ENCODE results near the gene GEMIN5.

The GEMIN5 gene

DNA sequence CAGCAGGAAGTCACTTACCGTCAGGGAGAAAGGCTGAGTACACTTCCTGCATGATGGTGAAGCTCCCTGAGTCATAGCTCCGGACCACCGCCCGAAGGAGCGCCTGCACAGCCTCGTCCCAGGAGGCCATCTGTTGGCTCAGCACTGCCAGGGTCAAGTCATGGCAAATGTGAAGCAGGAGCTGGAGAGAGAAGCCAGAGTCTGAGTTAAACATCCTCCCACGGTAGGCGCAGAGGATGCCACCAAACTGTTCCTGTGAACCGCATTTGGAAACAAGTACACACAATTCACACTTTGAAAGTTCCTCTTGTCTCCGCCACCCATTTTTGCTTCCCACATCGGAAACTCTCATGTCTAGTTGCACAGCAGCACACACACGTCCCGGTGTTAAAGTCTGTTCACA is 45.6 kb downstream of the GEMIN5 start:
- no peak for DNase-seq (ENCODE audit: low spot score)

DNA sequence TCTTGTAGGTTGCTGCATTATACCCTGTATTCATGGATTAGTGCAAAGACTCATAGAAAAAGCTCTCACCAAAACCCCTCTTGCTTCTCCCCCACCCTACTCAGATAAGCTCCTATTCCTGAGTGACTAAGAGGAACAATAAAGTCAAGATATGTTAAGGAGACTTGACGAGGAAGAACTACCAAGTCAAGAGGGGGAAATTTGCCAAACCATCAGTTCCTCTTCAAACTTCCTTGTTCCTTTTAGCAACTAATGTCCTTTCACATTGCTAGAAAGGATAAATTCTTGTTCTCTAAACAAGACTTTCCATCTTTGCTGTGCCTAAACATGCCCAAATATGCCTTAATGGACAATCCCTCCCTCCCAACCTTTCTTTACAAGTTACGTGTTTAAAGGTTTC is 52.6 kb downstream of the GEMIN5 start:
- DNase-seq (ENCODE audit: low spot score), result no peak

DNA sequence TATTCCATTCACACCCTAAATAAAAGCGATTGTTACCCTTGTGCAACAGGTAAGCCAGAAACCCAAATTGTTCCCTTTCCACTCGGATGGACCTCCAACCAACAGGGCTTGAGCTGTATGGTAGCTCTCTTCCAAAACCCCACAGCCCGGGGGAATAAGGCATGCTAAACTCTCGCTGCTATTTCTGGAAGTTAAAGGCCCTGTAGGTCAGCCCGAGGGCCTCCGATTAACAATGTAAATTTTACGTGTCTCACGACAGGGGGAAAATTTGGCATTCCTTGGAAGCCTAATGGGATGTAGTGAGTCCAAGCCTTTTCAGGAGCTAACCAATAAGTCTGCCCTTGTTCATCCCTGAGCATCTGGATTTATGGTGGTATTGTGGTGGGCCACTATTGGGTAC is 53.6 kb downstream of the GEMIN5 start:
- DNase-seq (ENCODE audit: low spot score), result no peak

DNA sequence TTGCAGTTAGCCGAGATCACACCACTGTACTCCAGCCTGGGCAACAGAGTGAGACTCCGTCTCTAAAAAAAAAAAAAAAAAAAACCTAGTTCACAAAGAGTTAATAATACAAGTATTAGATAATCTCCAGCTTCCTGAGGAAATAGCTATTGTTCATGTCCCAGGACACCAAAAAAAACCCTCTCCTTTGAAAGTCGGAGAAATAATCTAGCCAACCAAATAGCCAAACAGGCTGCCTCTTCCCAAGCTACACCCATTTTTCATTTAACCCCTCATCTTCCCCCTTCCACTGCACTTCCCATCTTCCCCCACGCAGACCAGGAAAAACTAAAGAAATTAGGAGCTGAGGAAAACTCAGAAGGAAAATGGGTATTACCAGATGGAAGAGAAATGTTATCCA is 56.0 kb downstream of the GEMIN5 start:
- no peak for DNase-seq (ENCODE audit: low spot score)

DNA sequence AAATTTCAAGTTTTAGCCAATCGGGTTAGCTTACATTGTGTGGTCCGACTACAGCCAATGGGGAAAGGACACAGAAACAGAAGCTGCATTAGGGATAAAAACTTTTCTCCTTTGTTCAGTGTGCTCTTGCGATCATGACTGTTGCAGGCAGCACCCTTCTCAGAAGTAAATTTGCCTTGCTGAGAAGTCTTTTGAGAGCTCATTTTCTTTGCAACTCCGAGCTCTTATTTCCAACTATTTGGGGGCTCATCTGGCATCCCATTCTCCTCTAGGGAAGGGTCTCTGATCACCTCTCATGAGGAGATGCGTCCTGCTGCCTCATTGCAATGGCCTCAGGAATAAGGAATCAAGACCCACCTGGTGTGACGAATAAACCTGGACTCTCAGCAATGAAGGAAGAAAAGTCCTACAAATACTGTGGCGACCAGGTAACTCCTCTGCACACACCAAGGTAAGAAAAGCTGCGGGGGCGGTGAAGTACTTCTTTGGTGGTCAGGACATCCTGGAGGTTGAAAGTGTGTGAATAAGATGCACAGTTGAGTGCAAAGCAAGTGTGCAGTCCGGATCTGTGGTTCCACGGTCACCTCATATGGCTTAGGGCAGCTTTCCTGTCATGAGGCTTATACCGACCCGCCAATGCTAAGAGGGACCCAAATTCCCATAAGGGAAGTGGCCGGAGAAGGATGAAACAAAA is 59.2 kb downstream of the GEMIN5 start:
- DNase-seq (ENCODE audit: low spot score), result no peak

DNA sequence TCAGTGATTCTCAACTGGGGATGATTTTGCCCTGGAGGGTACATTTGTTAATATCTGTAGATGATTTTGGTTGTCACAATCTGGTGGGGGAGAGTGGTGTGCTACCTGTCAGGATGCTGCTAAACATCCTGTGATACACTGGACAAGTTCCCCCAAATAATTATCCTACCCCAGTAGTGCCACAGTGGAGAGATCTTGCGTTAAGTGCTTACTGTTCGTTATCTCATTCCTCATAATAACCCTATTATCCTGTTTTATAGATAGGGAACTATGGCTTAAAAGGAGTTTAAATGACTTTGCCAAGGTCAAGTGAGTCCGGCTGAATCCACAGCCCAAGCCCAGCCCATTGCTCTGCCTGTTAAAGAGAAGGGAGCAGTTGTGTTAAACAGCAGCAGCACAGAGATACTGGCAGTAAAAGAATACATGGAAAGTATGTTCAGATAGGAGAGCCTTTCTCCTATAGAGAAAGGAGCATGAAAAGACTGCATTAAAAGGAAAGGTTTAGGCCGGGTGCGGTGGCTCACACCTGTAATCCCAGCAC is 64.2 kb downstream of the GEMIN5 start:
- DNase-seq (ENCODE audit: low spot score), result no peak

DNA sequence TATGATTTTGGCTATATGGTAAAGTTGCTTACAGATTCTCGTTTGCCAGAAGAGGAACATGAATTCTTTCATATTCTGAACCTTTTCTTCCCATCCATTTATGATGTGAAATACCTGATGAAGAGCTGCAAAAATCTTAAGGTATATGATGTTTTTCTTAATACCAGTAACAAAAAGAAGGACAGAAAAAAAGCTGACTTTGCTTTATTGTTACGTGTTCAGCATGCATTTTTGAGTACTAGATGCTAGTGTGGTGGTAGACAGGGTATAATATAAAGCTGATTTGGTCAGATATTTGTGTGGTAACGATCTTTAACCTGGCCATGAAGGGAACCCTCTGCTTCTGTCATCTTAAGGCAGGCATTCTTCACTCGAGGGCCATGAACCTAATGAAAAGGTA is 66.3 kb downstream of the GEMIN5 start:
- no peak for DNase-seq (ENCODE audit: low spot score)

DNA sequence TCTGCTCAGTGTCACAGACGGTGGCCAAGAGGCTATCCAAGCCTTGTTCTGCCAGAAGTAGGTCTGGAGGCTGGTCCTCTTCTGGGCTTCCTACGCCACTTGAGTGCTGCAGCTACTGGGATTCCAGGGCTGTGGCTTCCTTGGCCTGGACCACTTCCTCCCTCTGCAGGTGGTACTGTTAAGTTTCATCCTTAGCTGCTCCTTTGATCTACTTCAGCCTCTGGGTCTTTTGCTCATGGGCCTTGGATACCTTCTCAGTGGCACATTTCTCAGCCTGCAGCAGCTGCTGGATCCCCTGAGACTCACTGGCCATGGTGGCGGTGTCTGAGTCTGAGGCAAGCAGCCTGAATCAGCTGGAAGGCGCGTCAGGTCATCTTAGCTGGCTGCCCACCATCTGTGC is 69.3 kb downstream of the GEMIN5 start:
- DNase-seq (ENCODE audit: low spot score), result peak; percentile 48

DNA sequence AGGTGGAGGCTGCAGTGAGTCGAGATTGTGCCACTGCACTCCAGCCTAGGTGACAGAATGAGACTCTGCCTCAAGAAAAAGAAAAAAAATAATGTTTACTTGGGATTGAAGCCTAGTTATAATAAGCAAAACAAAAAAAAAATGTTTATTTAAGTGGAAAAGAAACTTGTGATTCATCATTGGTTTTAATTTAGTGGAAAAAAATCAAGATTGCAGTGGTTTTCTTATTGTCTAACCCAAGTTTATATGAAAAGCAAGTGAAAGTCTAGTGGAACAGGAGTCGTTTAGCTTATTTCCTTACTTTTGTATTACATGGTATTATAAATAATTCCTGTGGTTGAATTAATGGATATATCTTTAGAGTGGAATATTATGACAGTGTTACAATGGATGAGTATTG is 71.2 kb downstream of the GEMIN5 start:
- no peak for DNase-seq (ENCODE audit: low spot score)

DNA sequence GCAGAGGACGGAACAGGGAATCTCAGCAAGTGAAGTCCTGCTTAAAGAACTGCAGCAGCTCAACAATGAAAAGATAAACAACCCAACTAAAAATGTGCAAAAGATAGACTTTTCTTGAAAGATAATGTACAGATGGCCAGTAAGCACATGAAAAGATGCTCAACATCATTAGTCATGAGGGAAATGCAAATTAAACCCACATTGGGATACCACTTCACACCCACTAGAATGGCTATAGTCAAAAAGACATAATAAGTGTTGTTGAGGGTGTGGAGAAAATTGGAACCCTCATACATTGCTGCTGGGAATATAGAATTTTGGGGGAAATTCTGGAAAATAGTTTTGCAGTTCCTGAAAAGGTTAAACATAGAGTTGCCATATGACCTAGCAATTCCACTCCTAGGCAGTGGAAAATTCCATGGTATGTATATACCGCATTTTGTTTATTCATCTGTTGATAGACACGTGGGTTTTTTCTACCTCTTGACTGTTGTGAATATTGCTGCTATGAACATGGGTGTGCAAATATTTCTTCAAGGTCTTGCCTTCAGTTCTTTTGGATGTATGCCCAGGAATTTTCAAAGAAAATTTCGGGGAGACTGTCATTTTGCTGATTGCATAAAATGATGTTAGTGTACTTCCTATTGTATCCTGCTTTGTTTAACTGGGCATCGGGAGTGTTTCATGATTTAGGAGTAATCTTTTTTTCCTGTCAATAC is 72.4 kb downstream of the GEMIN5 start:
- DNase-seq (ENCODE audit: low spot score), result no peak

DNA sequence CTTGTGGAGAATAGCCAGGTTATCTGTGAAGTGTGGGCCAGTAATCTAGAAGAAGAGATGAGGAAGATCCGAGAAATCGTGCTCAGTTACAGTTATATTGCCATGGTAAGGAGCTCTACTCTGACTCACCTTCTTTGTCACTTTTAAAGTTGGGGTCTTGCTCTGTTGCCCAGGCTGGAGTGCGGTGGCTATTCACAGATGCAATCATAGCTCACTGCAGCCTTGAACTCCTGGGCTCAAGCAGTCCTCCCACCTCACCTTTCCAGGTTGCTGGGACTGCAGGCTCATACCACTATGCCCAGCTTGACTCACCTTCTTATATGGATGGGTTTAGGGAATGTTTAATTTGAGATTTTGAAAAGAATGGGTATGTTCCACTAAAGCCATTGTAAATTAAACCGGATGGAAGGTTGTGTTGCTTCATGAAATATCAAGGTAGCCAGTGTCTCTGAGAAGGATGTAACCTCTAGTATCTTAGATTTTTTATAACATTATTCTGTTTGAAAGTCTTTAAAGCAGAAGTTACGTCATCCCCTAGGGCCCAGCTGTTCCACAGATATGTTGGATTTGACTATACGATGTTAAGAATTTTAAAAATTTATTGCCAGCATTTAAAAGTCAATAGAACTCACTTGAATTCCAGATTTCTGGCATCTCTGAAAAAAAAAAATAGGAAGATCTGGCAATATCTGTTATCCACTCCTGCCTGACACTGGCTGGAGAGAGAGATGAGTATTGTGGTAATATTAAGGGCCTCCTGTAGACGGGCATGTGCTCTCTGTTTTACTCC is 74.5 kb downstream of the GEMIN5 start:
- DNase-seq (ENCODE audit: low spot score), result no peak

DNA sequence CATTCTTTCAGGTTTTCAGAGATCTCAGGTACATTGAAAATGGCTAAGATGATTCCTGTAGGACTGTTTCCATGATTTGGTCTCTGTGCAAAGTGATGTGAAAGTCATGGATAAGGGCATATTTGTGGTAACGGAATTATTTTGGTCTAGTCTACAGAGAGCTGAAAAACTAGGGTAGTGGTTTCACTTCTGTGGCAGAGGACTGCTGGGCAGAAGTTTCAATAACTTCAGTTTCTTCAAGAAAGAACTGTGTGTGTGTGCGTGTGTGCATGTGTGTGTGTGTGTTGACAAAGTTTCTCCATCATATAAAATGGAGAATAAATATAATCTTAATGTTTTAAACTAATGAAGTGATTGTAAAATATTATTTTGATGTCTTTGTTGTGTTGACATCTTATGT is 75.2 kb downstream of the GEMIN5 start:
- no peak for DNase-seq (ENCODE audit: low spot score)

DNA sequence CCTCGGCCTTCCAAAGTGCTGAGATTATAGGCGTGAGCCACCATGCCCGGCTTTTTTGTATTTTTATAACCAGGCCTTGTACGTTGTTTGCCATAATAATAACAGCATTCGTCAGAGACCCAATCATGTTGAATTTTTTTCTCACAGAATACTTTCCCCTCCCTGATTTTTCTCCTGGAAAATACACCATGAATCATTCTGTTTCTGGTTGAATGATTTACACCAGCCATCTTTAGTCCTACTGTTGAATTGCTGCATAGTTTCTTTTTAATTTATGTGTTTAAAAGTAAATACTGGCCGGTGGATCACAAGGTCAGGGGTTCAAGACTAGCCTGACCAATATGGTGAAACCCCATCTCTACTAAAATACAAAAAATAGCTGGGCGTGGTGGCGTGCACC is 76.1 kb downstream of the GEMIN5 start:
- no peak for DNase-seq (ENCODE audit: low spot score)

DNA sequence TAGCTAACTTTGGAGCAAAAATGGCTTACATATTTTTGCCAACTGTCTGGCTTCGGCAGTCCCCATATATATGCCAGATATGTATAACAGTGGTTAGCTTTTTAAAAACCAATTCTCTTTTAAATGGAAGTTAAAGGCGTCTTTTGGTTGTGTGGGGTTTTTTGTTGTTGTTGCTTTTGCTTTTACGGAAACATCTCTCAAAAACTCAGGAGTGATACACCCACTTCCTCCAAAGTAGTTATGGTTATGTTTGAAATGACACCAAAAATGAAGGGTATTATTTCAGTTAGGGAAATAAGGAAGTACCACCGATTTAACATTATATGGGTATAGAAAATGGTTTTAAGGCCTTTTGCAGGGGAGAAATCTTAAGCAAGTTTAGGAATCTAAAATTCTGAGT is 77.2 kb downstream of the GEMIN5 start:
- DNase-seq (ENCODE audit: low spot score), result no peak

DNA sequence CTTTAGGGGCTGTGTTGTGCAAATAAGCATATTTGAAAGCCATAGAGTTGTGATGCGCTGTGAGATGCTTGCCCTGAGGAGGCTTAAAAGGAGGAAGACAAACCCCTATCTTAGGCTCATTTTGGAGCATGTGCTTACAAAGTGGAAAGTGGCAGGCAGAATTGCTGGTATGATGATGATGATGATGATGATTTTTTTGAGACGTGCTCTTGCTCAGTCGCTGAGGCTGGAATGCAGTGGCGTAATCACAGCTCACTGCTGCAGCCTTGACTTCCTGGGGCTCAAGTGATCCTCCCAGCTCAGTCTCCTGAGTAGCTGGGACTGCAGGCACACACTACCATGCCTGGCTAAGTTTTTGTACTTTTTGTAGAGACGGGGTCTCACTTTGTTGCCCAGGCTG is 77.9 kb downstream of the GEMIN5 start:
- DNase-seq (ENCODE audit: low spot score), result no peak

DNA sequence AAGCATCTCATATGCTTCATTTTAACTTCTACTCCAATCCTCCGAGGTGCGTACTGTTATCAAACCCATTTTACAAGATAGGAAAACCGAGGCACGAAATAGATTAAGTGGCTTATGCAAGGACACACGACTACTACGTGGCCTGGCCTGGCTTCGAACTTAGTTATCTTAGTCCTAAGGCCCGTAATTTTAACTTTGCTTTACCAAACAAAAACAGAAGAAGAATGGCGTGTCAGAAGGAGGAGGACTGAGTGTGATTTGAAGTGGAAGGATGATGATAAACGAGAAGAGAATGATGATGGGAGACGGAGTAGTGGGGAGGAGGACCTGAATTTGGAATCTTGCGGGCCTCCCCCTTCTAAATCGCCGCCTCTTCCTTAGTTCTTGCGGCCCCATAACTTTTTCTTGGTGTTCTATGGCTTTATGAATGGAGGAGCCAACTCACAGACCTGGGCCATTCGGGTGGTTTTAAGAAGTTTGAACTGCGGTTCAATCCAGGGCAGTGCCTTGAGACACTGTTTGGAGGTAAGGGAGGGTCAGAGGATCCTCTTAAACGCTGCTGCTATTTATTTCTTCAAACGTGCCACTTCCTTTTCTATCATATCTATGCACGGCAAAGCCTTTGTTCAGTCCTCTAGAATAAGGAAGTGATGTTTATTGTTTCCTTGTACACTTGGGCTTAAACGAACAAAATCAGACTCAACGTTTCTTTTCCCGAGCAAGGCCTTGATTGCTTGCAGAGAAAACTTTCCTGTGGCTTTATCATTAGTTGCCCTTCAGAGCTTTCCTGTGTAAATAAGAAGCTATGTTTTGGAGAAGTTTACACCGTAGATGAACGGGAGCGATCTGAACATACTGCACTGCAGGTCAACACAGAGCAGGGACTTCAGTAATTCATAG is 78.8 kb downstream of the GEMIN5 start:
- no peak for DNase-seq (ENCODE audit: low spot score)

DNA sequence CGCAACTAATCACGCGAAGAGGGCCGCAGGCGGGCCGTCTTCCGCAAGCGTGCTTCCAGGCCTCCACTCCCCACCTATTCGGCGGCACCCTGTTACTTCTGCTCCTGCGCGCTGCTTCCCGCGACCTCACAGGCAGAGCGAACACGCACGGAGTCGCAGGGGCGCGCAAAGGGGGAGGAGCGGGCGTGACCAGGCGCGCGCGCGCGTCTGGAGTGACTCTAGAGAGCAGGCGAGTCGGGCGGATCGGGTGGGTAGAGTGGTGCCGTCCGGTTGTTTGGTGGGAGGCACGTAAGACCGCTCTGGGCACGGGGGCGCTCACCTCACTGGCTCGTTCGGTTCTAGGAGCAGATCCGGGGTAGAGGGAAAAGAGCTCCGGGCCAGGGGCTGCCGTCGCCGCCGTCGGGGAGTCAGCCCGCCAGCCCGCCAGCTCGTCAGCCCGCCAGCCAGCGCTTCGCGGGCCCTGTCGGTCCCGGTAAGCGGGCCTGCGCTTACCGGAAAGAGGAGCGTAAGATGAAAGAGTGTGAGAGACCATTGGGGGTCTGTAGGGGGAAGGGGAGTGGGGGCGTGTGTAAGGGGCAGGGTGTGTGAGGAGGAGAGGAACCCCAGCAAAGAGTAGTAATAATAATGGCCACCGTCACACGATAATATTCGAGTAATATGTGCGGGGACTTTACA is 79.6 kb downstream of the GEMIN5 start, which contains the start of gene CNOT8:
Gene CNOT8 (plus strand): TSS at position 331 of the 675 bp plus-strand sequence. CDS start 4,652 bp downstream, outside the sequence.
- DNase-seq (ENCODE audit: low spot score), result peak; percentile 88

DNA sequence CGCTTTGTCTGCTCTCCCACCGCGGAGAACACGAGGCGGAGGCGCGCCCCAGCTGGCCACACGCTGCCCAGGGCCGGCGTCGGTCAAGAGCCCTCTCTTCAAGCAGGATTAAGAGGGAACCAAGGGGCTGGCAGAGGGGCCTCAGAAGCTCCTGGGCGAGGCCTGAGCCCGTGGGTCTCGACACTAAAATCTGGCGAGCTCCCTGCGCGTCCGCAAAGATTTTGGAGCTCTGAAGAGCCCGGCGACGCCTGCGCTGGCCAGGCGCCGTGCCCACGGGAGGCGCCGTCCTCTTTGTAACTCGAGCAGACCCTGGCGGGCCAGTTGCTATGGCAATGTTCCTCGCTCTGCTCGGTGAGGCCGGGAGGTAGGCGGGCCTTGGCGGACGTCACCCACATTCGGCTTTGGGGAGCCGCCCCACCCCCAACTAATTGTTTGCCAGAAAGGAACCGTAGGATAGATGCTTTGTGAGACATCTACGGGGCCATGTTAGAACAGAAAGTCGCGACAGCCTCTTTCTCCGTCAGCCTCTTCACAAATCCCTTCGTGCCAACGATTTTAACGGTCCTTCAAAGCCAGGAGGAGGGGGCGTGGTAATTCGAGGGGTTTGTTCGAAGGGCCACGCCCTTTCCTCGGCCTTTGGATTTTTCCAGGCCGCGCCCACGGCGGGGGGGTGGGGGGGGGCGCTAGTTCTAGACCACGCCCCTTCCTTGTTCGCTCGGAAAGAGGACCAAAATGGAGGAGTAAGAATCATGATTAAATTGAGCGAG is 80.3 kb downstream of the GEMIN5 start:
- DNase-seq (ENCODE audit: low spot score), result peak; percentile 92

DNA sequence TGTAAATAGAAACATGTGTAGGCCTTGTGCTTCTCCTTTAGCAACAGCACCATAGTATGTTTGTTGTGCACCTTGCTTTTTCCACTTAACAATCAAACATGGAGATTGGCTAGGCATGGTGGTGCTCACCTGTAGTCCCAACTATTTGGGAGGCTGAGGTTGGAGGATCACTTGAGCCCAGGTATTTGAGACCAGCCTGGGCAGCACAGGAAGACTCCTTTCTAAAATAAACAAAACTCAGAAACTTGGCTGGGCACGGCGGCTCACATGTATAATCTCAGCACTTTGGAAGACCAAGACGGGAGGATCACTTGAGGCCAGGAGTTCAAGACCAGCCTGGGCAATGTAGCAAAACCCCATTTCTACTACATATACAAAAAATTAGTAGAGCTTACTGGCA is 86.7 kb downstream of the GEMIN5 start:
- DNase-seq (ENCODE audit: low spot score), result no peak
